Measurements from ENCODE around the gene NUP54.

Gene NUP54

GRCh38 chr4:76144546-76144945 is 3.7 kb downstream of the NUP54 start:
- H3K4me3 ChIP-seq (ENCODE audit: low read depth, low read length), result no peak overlapping the region
- DNase-seq (ENCODE audit: low read depth), result no peak
- TF ChIP-seq POLR2A (IDR thresholded peaks at IDR 0.05; ENCODE audit: extremely low read depth, insufficient read length), result no peak
- no peak for TF ChIP-seq MYC (IDR thresholded peaks at IDR 0.05; ENCODE audit: low read depth, low read length)
- TF ChIP-seq, protein P1, sequence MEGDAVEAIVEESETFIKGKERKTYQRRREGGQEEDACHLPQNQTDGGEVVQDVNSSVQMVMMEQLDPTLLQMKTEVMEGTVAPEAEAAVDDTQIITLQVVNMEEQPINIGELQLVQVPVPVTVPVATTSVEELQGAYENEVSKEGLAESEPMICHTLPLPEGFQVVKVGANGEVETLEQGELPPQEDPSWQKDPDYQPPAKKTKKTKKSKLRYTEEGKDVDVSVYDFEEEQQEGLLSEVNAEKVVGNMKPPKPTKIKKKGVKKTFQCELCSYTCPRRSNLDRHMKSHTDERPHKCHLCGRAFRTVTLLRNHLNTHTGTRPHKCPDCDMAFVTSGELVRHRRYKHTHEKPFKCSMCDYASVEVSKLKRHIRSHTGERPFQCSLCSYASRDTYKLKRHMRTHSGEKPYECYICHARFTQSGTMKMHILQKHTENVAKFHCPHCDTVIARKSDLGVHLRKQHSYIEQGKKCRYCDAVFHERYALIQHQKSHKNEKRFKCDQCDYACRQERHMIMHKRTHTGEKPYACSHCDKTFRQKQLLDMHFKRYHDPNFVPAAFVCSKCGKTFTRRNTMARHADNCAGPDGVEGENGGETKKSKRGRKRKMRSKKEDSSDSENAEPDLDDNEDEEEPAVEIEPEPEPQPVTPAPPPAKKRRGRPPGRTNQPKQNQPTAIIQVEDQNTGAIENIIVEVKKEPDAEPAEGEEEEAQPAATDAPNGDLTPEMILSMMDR (IDR thresholded peaks at IDR 0.05; ENCODE audit: low read depth, low read length), result no peak
- no peak for TF ChIP-seq MAX (IDR thresholded peaks at IDR 0.05; ENCODE audit: low read depth, low read length)

- DNase-seq (ENCODE audit: low read depth), result no peak
- TF ChIP-seq POLR2A (IDR thresholded peaks at IDR 0.05; ENCODE audit: extremely low read depth, insufficient read length), result no peak
- no peak for TF ChIP-seq MAX (IDR thresholded peaks at IDR 0.05; ENCODE audit: low read depth, low read length)
- TF ChIP-seq, protein P1 (IDR thresholded peaks at IDR 0.05; ENCODE audit: low read depth, low read length), result no peak
- no peak for TF ChIP-seq MYC (IDR thresholded peaks at IDR 0.05; ENCODE audit: low read depth, low read length)
- no peak overlapping the region for H3K4me3 ChIP-seq (ENCODE audit: low read depth, low read length)
Measured at GRCh38 chr4:76141241-76141640, 7.0 kb downstream of the NUP54 start.

- H3K4me3 ChIP-seq (ENCODE audit: low read depth, low read length), result no peak overlapping the region
- TF ChIP-seq, protein P1 (IDR thresholded peaks at IDR 0.05; ENCODE audit: low read depth, low read length), result no peak
- TF ChIP-seq MYC (IDR thresholded peaks at IDR 0.05; ENCODE audit: low read depth, low read length) (no peak), MAX (IDR thresholded peaks at IDR 0.05; ENCODE audit: low read depth, low read length) (no peak), POLR2A (IDR thresholded peaks at IDR 0.05; ENCODE audit: extremely low read depth, insufficient read length) (no peak)
- DNase-seq (ENCODE audit: low read depth), result no peak
Measured at GRCh38 chr4:76127754-76128153, 20.4 kb downstream of the NUP54 start.

GRCh38 chr4:76125816-76126215 is 22.4 kb downstream of the NUP54 start:
- H3K4me3 ChIP-seq (ENCODE audit: low read depth, low read length), result no peak overlapping the region
- TF ChIP-seq, protein P1 (IDR thresholded peaks at IDR 0.05; ENCODE audit: low read depth, low read length), result no peak
- no peak for TF ChIP-seq MAX (IDR thresholded peaks at IDR 0.05; ENCODE audit: low read depth, low read length)
- TF ChIP-seq MYC (IDR thresholded peaks at IDR 0.05; ENCODE audit: low read depth, low read length), result no peak
- no peak for TF ChIP-seq POLR2A (IDR thresholded peaks at IDR 0.05; ENCODE audit: extremely low read depth, insufficient read length)
- no peak for DNase-seq (ENCODE audit: low read depth)

- DNase-seq (ENCODE audit: low read depth), result no peak
- TF ChIP-seq POLR2A (IDR thresholded peaks at IDR 0.05; ENCODE audit: extremely low read depth, insufficient read length), result no peak
- TF ChIP-seq, protein P1 (IDR thresholded peaks at IDR 0.05; ENCODE audit: low read depth, low read length), result no peak
- no peak overlapping the region for H3K4me3 ChIP-seq (ENCODE audit: low read depth, low read length)
Measured at GRCh38 chr4:76120199-76120598, 28.0 kb downstream of the NUP54 start.

- no peak overlapping the region for H3K4me3 ChIP-seq (ENCODE audit: low read depth, low read length)
- DNase-seq (ENCODE audit: low read depth), result no peak
- TF ChIP-seq POLR2A (IDR thresholded peaks at IDR 0.05; ENCODE audit: extremely low read depth, insufficient read length) (no peak), MYC (IDR thresholded peaks at IDR 0.05; ENCODE audit: low read depth, low read length) (no peak), MAX (IDR thresholded peaks at IDR 0.05; ENCODE audit: low read depth, low read length) (no peak)
- TF ChIP-seq, protein P1 (IDR thresholded peaks at IDR 0.05; ENCODE audit: low read depth, low read length), result no peak
Measured at GRCh38 chr4:76117536-76117935, 30.7 kb downstream of the NUP54 start.

Measured in NB4 (cell line).